Fibroblast of skin of right biceps (primary cell): Measurements from ENCODE around the gene PI3.

ENCODE experiments used
- DNase-seq: peaks from one replicate; pipeline ENCODE4 v3.0.0-alpha.2; 2013

The PI3 gene

DNA sequence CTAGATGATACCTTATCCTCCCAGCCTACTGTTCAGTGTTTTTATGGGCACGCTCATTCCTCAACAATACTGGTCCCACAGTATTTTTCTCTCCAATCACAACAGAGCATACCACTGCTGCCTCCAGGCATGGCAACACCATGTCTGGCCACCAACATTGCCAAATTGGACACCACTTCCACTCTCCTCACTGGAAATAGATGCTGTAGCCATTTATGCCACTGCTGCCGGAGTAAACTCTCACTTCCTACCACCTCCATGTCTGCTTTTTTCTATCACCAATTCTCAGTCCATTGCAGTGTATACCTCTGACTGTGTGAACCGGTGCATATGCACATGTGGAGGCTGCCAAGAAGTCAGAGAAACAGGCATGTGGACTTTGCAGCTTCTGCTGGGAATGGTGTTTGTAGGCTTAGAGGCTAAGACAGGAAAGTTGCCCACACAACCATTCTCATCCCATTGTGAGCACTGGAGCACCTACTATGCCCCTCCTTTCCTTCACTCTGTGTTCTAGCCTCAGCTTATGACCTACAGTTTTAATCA lies 14.4 kb downstream of the PI3 start:
- DNase-seq = no peak

DNA sequence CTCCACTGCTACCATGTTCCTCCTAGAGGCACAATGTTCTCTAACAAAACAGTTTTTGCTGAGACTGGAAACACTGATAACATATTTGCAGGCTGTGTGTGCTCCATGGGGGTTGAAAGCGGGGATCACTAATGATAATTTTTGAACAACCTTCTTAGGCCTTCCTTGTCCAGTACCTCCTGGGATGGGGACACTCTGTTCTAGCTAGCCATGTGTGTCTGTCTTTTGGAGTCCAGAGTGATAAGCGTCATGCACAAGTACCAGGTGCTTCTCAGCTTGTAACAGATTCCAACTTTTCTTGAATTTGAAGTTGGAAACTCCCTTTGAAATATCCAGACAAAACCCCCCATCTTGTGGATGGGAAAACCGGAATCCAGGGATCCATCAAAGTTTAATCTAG lies 15.2 kb downstream of the PI3 start:
- no peak for DNase-seq

DNA sequence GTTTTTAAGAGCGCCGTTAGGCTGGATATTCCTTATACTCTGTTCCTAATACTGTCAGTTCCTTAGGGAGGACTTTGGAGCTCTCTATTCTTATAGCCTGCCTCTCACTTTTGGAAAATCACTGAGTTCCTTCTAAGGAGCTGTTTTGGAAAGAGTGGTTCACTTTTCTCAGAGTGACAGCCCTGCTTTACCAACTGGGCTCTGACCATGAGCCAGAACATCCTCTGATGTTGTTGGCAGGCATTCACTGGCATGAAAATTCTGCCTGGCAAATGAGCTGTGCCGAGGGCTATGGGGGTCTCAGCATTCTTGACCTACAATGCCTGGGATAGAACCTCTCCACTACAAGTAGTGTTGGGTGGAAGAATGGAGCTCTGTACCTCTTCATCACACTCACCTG lies 17.2 kb downstream of the PI3 start:
- no peak for DNase-seq

GRCh38 chr20:45193331-45193730 lies 18.6 kb downstream of the PI3 start:
- DNase-seq = no peak

DNA sequence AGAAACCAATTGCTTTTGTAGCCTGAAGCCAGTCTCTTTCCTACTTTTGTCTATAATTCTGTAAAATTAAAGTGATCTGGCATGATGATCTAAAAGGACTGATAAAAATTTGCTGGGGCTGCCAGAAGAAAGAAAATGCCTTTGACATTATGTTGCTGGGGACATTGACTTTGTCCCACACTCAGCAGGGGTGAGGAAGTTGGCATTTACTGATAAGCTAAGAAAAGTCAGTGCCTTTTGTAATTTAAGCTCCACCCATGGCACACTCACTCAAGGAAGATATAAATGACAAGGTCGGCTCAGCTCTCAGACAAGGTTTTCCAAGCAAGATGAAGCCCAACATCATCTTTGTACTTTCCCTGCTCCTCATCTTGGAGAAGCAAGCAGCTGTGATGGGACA lies 32.0 kb downstream of the PI3 start, which contains the start of gene SEMG1:
Gene SEMG1, plus strand, starts transcription at position 309 of the 400 bp plus-strand sequence. Its CDS starts 21 bp downstream, at position 330.
- DNase-seq = no peak

DNA sequence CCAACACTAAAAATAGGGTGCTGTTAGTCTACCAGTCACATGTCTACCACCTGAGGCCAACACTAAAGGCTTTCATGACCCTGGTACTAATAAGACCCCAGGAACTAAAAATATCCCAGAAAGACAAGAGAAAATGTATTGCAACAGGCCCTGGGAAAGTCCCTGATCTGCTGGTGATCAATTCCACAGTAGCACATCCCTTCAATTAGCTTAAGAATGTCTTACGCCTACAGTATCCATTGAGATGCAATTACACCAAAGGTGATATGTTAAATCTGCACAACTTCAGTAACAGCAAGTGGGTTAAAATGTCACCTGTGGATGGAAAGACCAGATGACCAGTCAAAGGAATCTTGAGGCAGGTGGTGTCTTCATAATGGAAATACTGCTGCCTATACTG lies 35.2 kb downstream of the PI3 start:
- no peak for DNase-seq

- DNase-seq = no peak
Measured at GRCh38 chr20:45211569-45212474, 37.1 kb downstream of the PI3 start.

- DNase-seq = no peak
Measured at GRCh38 chr20:45212836-45213235, 38.1 kb downstream of the PI3 start.

GRCh38 chr20:45218124-45218523 lies 43.4 kb downstream of the PI3 start:
- no peak for DNase-seq

DNA sequence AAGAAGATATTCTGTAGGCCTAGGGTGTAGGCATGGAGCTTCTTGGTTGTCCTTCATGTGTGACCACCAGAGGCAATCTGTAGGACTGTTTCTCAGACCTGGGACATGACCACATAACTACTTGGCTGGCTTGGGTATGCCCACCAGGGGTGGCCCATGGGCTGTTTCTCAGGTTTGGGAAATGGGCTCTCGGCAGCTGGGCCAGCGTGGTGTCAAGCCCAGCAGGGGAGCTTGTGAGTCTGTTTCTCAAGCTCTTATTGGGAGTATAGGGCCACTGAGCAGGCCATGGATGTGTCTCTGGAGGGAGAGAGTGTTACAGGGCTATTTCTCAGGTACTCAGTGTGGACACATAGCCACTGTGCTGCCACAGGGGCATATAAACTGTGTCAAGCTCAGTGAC lies 43.9 kb downstream of the PI3 start:
- DNase-seq = no peak

DNA sequence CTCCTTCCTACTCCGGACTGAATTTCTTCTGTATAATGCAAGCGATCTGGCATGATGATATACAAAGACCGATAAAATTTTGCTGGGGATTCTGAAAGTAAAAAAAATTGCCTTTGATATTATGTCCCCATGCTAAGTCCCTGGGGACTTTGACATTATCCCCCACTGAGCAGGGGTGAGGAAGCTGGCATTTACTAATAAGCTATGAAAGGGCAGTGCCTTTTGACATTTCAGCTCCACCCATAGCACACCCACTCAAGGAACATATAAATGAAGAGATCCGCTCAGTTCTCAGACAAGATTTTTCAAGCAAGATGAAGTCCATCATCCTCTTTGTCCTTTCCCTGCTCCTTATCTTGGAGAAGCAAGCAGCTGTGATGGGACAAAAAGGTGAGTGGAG lies 46.4 kb downstream of the PI3 start, which contains the start of gene SEMG2:
Gene SEMG2, plus strand, starts transcription at position 298 of the 400 bp plus-strand sequence. Its CDS starts 17 bp downstream, at position 315.
- no peak for DNase-seq

DNA sequence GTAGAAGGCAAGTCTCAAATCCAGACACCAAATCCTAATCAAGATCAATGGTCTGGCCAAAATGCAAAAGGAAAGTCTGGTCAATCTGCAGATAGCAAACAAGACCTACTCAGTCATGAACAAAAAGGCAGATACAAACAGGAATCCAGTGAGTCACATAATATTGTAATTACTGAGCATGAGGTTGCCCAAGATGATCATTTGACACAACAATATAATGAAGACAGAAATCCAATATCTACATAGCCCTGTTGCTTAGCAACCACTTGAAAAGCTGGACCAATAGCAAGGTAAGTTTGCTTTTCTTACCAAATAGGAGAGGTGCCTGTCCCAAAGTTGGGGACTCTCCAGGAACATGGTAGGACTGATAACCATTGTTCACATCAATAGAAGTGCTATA lies 48.4 kb downstream of the PI3 start:
- DNase-seq = no peak
